Measurements from ENCODE around the gene GATB.

DNA sequence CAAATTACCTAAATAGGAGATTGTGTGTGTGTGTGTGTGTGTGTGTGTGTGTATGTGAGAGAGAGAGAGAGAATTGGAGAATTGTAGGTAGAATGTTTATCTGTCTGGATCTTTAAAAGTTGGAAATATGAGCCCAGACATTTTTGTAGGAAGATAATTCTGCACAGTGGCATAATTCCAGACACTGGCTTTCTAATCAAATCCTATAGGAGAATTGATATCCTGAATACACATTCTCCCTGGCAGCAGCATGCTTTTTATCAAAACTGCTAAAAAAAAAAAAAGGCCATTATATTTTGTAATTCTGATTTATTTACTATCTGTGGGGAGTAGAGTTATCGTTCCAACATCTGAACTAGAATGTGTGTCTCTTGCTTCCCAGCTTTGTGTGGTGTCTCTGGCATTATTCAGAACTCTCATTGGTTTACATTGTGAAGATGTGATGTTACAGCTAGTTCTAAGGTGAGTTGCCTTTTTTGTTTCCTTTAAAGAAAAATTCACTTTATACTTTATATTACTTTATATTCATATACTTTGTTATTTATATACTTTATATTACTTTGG, 122.4 kb downstream of the GATB start:
- TF ChIP-seq, protein P1, sequence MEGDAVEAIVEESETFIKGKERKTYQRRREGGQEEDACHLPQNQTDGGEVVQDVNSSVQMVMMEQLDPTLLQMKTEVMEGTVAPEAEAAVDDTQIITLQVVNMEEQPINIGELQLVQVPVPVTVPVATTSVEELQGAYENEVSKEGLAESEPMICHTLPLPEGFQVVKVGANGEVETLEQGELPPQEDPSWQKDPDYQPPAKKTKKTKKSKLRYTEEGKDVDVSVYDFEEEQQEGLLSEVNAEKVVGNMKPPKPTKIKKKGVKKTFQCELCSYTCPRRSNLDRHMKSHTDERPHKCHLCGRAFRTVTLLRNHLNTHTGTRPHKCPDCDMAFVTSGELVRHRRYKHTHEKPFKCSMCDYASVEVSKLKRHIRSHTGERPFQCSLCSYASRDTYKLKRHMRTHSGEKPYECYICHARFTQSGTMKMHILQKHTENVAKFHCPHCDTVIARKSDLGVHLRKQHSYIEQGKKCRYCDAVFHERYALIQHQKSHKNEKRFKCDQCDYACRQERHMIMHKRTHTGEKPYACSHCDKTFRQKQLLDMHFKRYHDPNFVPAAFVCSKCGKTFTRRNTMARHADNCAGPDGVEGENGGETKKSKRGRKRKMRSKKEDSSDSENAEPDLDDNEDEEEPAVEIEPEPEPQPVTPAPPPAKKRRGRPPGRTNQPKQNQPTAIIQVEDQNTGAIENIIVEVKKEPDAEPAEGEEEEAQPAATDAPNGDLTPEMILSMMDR (IDR thresholded peaks at IDR 0.05): no peak
- no peak for TF ChIP-seq EZH2 (IDR thresholded peaks at IDR 0.05)
